ACC112 (cell line): ENCODE data around the gene UBE2L3.
"Not testable (repeated sequence)": the region's sequence is repeated elsewhere in the genome, so short reads cannot be mapped to it uniquely, and the experiment has no call there.

ENCODE experiments used
- H2AFZ ChIP-seq: fragments of 200-600 bp; sonication (generic); one replicate; pipeline ENCODE4 v1.6.0; 2017; ENCODE audit warnings: antibody characterized with exemption, low read length; ENCODE audit not compliant: unreplicated experiment
- H3K27ac ChIP-seq: fragments of 200-600 bp; sonication (generic); 2 replicates; pipeline ENCODE4 v1.5.1; 2014; ENCODE audit warnings: low read depth, mild to moderate bottlenecking, antibody characterized with exemption, low read length, moderate library complexity
- H3K27me3 ChIP-seq: fragments of 200-600 bp; sonication (generic); 2 replicates; pipeline ENCODE4 v1.6.1; 2014; ENCODE audit warnings: mild to moderate bottlenecking, antibody characterized with exemption, low read length, moderate library complexity, mixed read lengths; ENCODE audit not compliant: insufficient read depth
- H3K36me3 ChIP-seq: fragments of 200-600 bp; sonication (generic); 2 replicates; pipeline ENCODE4 v1.6.1; 2016; ENCODE audit warnings: mild to moderate bottlenecking, antibody characterized with exemption, low read length, moderate library complexity, mixed read lengths; ENCODE audit not compliant: insufficient read depth
- H3K4me1 ChIP-seq: fragments of 200-600 bp; sonication (generic); one replicate; pipeline ENCODE4 v1.6.1; 2016; ENCODE audit warnings: low read length, mixed read lengths; ENCODE audit not compliant: insufficient read depth, unreplicated experiment, control insufficient read depth
- H3K4me3 ChIP-seq: fragments of 200-600 bp; sonication (generic); 2 replicates; pipeline ENCODE4 v1.5.1; 2014; ENCODE audit warnings: mild to moderate bottlenecking, low read depth, low read length
- H3K79me2 ChIP-seq: fragments of 200-600 bp; sonication (generic); one replicate; pipeline ENCODE4 v1.6.0; 2016; ENCODE audit warnings: low read length; ENCODE audit not compliant: control insufficient read depth, unreplicated experiment, insufficient read depth

Gene UBE2L3

GRCh38 chr22:21641417-21641788, 73.9 kb downstream of the UBE2L3 start:
- peak overlapping the region; percentile 97 for H2AFZ ChIP-seq

GRCh38 chr22:21641789-21642583, 74.5 kb downstream of the UBE2L3 start, which contains the start of gene SDF2L1:
Gene SDF2L1 (plus strand): TSS chr22:21642302. CDS start chr22:21642337, 35 bp downstream.
- H3K4me3 ChIP-seq: peak within 1 kb of the TSS; percentile 95
- H3K79me2 ChIP-seq: peaks cover 2% of the 10 kb centered on the region
- H3K36me3 ChIP-seq: no peaks in the 10 kb centered on the region
- peak within 1 kb of the TSS; percentile 34; the same call in 1 of the 2 replicates for H3K27ac ChIP-seq
- no peaks in the 10 kb centered on the region for H3K4me1 ChIP-seq
- H3K27me3 ChIP-seq: no peaks in the 10 kb centered on the region
- H2AFZ ChIP-seq: peak within 1 kb of the TSS; percentile 97

More at GRCh38 chr22:21641417-21641788, 73.9 kb downstream of the UBE2L3 start:
- Histone ChIP-seq H3K4me3 (peak overlapping the region; percentile 95), H3K27ac (peak overlapping the region; percentile 12; the same call in 1 of the 2 replicates), H3K27me3 (no peaks in the 10 kb centered on the region), H3K4me1 (no peaks in the 10 kb centered on the region), H3K36me3 (no peaks in the 10 kb centered on the region), H3K79me2 (peaks cover 2% of the 10 kb centered on the region)

- peaks cover 2% of the 10 kb centered on the region for H3K79me2 ChIP-seq
- H3K27me3 ChIP-seq: no peaks in the 10 kb centered on the region
- no peaks in the 10 kb centered on the region for H3K36me3 ChIP-seq
- peak overlapping the region; percentile 43 for H2AFZ ChIP-seq
- H3K4me1 ChIP-seq: no peaks in the 10 kb centered on the region
- peak overlapping the region; percentile 95 for H3K4me3 ChIP-seq
- peak overlapping the region; percentile 34; the same call in 1 of the 2 replicates for H3K27ac ChIP-seq
Observed at GRCh38 chr22:21642584-21643448, 75.3 kb downstream of the UBE2L3 start.

- H3K36me3 ChIP-seq: no peaks in the 10 kb centered on the region
- no peak overlapping the region for H3K27ac ChIP-seq
- no peak overlapping the region for H2AFZ ChIP-seq
- H3K79me2 ChIP-seq: peaks cover 2% of the 10 kb centered on the region
- no peaks in the 10 kb centered on the region for H3K4me1 ChIP-seq
- peak overlapping the region; percentile 95 for H3K4me3 ChIP-seq
- H3K27me3 ChIP-seq: no peaks in the 10 kb centered on the region
Observed at GRCh38 chr22:21643533-21644357, 76.2 kb downstream of the UBE2L3 start.

- H3K36me3 ChIP-seq, H3K79me2 ChIP-seq, H2AFZ ChIP-seq, H3K4me1 ChIP-seq, H3K4me3 ChIP-seq, H3K27me3 ChIP-seq, H3K27ac ChIP-seq: not testable (repeated sequence)
Observed at GRCh38 chr22:21645513-21645912, 78.0 kb downstream of the UBE2L3 start.

GRCh38 chr22:21646608-21647590, 79.4 kb downstream of the UBE2L3 start:
- Histone ChIP-seq H3K36me3 (no peaks in the 10 kb centered on the region), H3K4me1 (peaks cover 4% of the 10 kb centered on the region), H3K27ac (no peak overlapping the region), H2AFZ (no peak overlapping the region), H3K27me3 (no peaks in the 10 kb centered on the region), H3K4me3 (no peak overlapping the region), H3K79me2 (peaks cover 2% of the 10 kb centered on the region)

GRCh38 chr22:21650280-21650679, 82.8 kb downstream of the UBE2L3 start:
- H3K27me3 ChIP-seq: no peaks in the 10 kb centered on the region
- H3K36me3 ChIP-seq: no peaks in the 10 kb centered on the region
- no peak overlapping the region for H3K4me3 ChIP-seq
- no peak overlapping the region for H2AFZ ChIP-seq
- H3K79me2 ChIP-seq: no peaks in the 10 kb centered on the region
- peaks cover 8% of the 10 kb centered on the region for H3K4me1 ChIP-seq
- H3K27ac ChIP-seq: no peak overlapping the region

GRCh38 chr22:21650823-21651520, 83.5 kb downstream of the UBE2L3 start:
- H3K4me1 ChIP-seq: peaks cover 8% of the 10 kb centered on the region
- H3K36me3 ChIP-seq: no peaks in the 10 kb centered on the region
- H2AFZ ChIP-seq: peak overlapping the region; percentile 55
- no peaks in the 10 kb centered on the region for H3K79me2 ChIP-seq
- H3K4me3 ChIP-seq: peak overlapping the region; percentile 85
- H3K27me3 ChIP-seq: no peaks in the 10 kb centered on the region
- H3K27ac ChIP-seq: no peak overlapping the region

- no peaks in the 10 kb centered on the region for H3K79me2 ChIP-seq
- peak overlapping the region; percentile 16; the same call in 1 of the 2 replicates for H3K27ac ChIP-seq
Observed at GRCh38 chr22:21651521-21652009, 84.1 kb downstream of the UBE2L3 start.

More at GRCh38 chr22:21651521-21652009, 84.1 kb downstream of the UBE2L3 start:
- peak overlapping the region; percentile 55 for H2AFZ ChIP-seq
- no peaks in the 10 kb centered on the region for H3K36me3 ChIP-seq
- peak overlapping the region; percentile 85 for H3K4me3 ChIP-seq
- no peaks in the 10 kb centered on the region for H3K27me3 ChIP-seq
- H3K4me1 ChIP-seq: peaks cover 8% of the 10 kb centered on the region
